LoVo (cell line): ENCODE results near the gene ASF1A.

Experiments used
- DNase-seq: peaks from one replicate; pipeline ENCODE4 v3.0.0-alpha.2; 2016; ENCODE audit warnings: low spot score

The ASF1A gene

GRCh38 chr6:118913161-118913560 is 19.2 kb downstream of the ASF1A start:
- DNase-seq: no peak

- DNase-seq: no peak
Observed at GRCh38 chr6:118914598-118914997, 20.6 kb downstream of the ASF1A start.

- no peak for DNase-seq
Observed at GRCh38 chr6:118917546-118918328, 23.8 kb downstream of the ASF1A start.

- DNase-seq: no peak
Observed at GRCh38 chr6:118918329-118918725, 24.4 kb downstream of the ASF1A start.

- no peak for DNase-seq
Observed at GRCh38 chr6:118921084-118921483, 27.1 kb downstream of the ASF1A start.

- no peak for DNase-seq
Observed at GRCh38 chr6:118923035-118923434, 29.1 kb downstream of the ASF1A start.

- no peak for DNase-seq
Observed at GRCh38 chr6:118930680-118931079, 36.7 kb downstream of the ASF1A start.

GRCh38 chr6:118931436-118931835 is 37.5 kb downstream of the ASF1A start:
- DNase-seq: no peak

GRCh38 chr6:118932421-118932820 is 38.5 kb downstream of the ASF1A start:
- no peak for DNase-seq

- DNase-seq: no peak
Observed at GRCh38 chr6:118933855-118934460, 40.0 kb downstream of the ASF1A start.

GRCh38 chr6:118934461-118935330 is 40.7 kb downstream of the ASF1A start, which contains the start of gene MCM9:
Gene MCM9, minus strand, starts transcription at chr6:118935159. Its CDS starts 3,436 bp downstream, at chr6:118931723.
- peak; percentile 91 for DNase-seq

GRCh38 chr6:118935331-118935668 is 41.3 kb downstream of the ASF1A start:
- no peak for DNase-seq

GRCh38 chr6:118935978-118936703 is 42.2 kb downstream of the ASF1A start:
- no peak for DNase-seq

- DNase-seq: no peak
Observed at GRCh38 chr6:118939683-118940082, 45.7 kb downstream of the ASF1A start.

- DNase-seq: no peak
Observed at GRCh38 chr6:118940770-118941169, 46.8 kb downstream of the ASF1A start.

GRCh38 chr6:118945217-118945616 is 51.3 kb downstream of the ASF1A start:
- DNase-seq: no peak

- DNase-seq: no peak
Observed at GRCh38 chr6:118952683-118953082, 58.7 kb downstream of the ASF1A start.

GRCh38 chr6:118953391-118953790 is 59.4 kb downstream of the ASF1A start:
- DNase-seq: no peak
